Stimulated activated naive CD8-positive, alpha-beta T cell treated with anti-CD3 and anti-CD28 coated beads, Interleukin-15, Interleukin-2, amounts not matched to agents 100 U/mL and 50 U/mL, for 24 hours (primary cell): ENCODE measurements around the gene USP34.
"Not testable (repeated sequence)": the region's sequence is repeated elsewhere in the genome, so short reads cannot be mapped to it uniquely, and the experiment has no call there.

Source experiments
- ATAC-seq: fragments of 150-1000 bp; cut with Tn5 transposase; one replicate; pipeline ENCODE4 v1.10.0; 2021
- DNase-seq: peaks from one replicate; pipeline ENCODE4 v3.0.0; 2021

Gene USP34

DNA sequence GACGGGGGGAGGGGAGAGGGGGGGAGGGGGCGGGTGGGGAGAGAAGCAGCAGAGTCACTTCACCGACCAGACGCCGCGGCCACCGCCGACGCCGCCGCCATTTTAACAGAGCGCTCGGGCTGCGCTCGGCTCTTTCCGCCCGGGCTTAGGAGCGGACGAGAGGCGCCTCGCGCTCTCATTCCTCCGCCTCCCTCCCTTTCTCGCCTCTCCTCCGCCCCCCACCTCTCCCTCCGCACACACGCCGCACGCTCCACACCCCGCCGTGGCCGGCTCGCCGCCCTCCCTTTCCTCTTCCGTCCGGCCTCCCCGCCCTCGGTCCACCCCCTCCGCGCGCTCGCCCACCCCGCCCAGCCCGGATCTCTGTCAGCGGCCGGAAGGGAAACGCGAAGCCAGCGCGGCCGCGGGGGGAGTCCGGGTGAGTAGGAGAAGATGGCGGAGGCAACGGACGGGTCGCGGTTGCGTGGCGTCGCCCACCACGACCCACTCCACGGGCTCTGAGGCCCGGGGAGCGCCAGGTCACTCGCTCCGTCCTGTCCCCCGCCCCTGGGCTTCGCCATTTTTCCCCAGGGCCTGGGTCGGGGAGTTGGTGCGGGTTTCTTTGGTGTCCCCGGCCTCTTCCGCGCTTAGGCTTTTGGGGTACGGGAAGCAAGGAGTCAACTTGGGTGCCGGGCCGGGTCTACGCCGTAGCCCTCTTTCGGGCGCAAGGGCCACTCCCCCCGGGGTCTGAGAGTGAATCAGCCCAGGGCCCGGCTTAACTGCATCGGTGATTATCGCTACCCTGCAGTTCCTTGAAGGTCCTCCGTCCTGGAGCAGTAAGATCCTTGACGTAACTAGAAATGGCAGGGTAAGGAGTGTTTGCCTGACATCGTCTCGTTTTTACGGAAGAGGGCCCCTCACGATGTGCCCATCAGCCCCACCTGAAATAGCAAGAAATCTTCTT is at the start of gene USP34:
Gene USP34, minus strand, starts transcription at position 123 of the 940 bp plus-strand sequence. CDS start 395 bp downstream, outside the sequence.
- peak; percentile 93 for DNase-seq
- peak; percentile 96 for ATAC-seq

DNA sequence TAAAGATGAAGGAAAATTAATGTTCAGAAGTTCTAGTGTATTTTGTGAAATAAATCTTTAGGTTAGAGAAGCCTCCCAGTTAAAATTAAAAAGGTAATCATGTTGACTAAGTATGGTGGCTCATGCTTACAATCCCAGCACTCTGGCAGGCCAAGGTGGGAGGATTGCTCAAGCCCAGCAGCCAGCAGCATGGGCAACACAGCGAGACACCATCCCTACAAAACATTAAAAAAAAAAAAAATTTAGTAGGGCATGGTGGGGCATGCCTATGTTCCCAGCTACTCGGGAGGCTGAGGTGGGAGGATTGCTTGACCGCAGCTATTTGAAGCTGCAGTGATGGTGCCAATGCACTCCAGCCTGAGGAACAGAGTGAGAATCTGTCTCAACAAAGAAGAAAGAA is 49.4 kb upstream of the USP34 start:
- no peak for DNase-seq
- ATAC-seq, result no peak

GRCh38 chr2:61512768-61513398 is 42.0 kb upstream of the USP34 start:
- DNase-seq, result no peak
- ATAC-seq, result no peak

DNA sequence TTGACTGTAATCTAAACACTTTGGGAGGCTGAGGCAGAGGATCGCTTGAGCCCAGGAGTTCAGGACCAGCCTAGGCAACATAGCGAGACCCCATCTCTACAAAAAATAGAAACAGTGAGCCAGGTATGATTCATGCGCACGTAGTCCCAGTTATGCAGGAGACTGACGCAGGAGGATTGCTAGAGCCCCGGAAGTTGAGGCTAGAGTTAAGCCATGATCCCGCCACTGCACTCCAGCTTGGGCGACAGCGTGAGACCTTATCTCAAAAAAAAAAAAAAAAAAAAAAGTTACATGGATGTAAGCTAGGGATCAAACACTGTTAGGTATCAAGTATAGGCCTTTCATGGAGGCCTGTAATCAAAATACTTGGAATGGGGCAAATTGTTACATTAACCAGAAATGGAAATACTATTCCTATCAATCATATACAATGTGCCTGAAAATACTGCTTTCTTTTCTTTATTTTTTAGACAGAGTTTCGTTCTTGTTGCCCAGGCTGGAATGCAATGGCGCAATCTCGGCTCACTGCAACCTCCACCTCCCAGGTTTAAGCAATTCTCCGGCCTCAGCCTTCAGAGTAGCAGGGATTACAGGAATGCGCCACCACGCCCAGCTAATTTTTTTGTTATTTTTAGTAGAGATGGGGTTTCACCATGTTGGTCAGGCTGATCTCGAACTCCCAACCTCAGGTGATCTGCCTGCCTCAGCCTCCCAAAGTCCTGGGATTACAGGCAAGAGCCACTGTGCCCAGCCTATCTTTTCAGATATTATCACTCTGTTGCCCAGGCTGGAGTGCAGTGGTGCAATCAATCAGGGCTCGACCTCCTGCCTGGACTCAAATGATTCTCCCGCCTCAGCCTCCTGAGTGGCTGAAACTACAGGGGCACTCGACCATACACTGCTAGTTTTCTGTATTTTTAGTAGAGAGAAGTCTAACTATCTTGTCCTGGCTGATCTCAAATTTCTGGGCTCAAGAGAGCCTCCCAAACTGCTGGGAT is 40.1 kb upstream of the USP34 start:
- no peak for DNase-seq
- no peak for ATAC-seq

DNA sequence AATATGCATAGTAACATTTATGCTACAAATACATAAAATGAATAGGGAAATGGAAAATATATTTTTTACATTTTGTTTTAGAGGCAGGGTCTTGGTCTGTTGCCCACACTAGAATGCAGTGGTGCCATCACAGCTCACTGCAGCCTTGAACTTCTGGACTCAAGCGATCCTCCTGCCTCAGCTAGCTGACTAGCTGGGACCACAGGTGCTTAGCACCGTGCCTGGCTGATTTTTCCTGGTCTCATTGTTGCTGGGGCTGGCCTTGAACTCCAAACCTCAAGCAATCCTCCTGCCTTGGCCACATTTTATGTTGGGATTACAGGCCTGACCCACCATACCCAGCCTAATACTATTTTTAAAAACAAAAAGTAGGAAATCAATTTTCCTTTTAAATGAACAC is 34.1 kb upstream of the USP34 start:
- DNase-seq, result no peak
- ATAC-seq, result no peak

DNA sequence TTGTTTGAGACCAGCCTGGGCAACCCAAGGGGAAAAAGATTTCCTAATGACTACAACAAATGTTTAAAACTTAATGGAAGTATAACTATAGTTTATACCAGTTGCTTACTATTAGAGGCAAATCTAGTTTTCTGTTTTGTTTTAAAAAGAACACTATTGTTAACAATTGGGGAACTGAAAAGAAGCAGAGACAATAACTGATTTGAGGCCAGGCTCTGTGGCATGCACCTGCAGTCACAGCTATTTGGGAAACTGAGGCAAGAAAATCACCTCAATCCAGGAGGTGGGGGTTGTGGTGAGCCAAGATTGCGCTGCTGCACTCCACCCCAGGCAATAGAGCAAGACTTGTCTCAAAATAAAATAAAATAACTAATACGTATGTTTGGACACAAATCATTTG is 28.2 kb upstream of the USP34 start:
- DNase-seq (no peak), ATAC-seq (no peak)

- no peak for DNase-seq
- ATAC-seq, result no peak
These were observed 22.6 kb upstream of the USP34 start for GRCh38 chr2:61493523-61493942.

DNA sequence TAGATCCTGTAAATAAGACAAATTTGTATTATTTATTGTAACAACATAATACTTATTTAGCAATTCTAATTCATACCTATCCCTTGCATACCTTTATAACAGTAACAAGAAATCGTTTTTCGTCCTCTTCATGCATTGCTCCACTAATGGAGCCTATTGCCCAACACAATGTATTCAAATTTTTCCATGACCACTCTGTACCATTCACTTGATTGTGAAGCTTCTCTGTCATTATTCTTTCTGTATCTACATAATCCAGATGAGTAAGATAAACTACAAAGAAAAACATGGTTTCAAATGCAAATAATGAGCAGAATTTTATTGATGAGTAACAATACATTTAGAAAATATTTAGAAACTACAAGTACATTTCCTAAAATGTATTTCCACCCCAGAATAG is 21.6 kb upstream of the USP34 start:
- DNase-seq (no peak), ATAC-seq (no peak)

DNA sequence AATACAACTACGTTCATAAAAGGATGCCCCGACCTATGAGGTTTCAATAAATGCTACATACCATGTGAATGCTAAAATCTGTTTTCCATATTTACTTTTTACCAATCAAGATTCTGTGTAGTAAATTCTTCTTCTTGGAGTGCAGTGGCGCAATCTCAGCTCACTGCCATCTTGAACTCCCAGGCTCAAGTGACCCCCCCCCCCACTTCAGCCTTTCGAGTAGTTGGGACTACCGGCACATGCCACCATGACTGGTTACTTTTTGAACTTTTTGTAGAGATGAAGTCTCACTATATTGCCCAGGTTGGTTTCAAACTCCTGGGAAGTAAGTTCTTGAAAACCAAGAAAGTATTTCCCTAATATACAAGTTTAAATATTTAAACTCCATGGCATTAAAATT is 14.4 kb upstream of the USP34 start:
- no peak for DNase-seq
- ATAC-seq, result no peak

- DNase-seq, result no peak
- no peak for ATAC-seq
These were observed 7.2 kb upstream of the USP34 start for GRCh38 chr2:61478086-61478485.

GRCh38 chr2:61476929-61477589 is 6.2 kb upstream of the USP34 start:
- not testable (repeated sequence) for DNase-seq, ATAC-seq

DNA sequence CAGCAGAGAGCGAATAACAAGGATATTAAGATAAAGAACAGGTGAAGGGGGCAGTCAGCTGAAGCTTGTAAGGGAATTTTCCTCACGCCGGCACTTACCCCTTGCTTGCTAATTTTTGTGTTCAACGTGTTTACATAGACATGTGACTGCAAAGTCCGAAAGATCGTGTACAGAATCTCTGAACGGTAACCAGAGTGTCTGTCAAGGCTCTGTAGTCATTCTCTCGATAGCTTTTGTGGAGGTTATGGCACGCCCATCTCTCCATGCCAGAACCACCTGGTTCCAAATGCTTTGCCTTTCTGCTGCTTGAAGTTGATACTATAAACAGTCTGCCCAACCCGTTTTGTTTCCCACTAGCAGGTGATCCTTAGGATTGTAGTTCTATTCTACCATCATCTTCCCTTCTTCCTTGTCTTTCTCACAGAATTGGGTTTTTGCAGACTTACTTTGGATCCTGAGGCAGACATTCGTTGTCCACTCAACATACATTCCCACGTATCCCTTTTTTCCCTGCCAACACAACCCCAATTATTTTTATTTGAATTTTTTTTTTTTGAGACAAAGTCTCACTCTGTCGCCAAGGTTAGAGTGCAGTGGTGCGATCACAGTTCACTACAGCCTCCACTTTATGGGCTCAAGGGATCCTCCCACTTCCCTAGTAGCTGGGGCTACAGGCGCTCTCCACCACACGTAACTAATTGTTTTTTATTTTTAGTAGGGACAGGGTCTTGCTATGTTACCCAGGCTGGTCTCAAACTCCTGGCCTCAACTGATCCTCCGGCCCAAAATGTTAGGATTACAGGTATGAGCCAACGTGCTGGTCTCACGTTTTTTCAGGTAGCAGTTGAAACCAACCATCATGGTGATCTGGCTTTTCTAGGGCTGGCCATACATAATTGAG is 1.3 kb upstream of the USP34 start:
- no peak for ATAC-seq
- DNase-seq, result no peak

- peak; percentile 89 for DNase-seq
- ATAC-seq, result peak; percentile 37
These were observed 550 bp downstream of the USP34 start for GRCh38 chr2:61470122-61470951.

GRCh38 chr2:61469424-61470121 is 1.3 kb downstream of the USP34 start:
- DNase-seq (no peak), ATAC-seq (no peak)

- not testable (repeated sequence) for ATAC-seq, DNase-seq
These were observed 2.7 kb downstream of the USP34 start for GRCh38 chr2:61468231-61468630.

DNA sequence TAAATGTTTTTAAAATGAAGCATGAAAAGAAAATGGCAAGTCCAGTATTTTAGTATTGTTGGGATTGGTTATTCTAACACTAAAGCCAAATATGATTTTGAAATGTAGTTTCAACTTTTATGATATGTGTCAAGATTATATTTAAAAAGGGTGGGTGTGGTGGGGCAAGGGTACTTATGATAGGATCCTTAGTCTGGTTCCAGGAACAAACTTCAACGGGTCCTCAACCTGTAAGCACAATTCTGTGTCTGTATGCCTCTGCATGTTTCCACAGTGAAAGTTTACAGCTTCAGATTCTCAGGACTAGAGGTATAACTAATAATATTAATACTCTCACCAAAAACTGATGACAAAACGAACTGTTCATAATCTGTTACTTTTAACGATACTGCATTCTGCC is 5.8 kb downstream of the USP34 start:
- DNase-seq (no peak), ATAC-seq (no peak)

DNA sequence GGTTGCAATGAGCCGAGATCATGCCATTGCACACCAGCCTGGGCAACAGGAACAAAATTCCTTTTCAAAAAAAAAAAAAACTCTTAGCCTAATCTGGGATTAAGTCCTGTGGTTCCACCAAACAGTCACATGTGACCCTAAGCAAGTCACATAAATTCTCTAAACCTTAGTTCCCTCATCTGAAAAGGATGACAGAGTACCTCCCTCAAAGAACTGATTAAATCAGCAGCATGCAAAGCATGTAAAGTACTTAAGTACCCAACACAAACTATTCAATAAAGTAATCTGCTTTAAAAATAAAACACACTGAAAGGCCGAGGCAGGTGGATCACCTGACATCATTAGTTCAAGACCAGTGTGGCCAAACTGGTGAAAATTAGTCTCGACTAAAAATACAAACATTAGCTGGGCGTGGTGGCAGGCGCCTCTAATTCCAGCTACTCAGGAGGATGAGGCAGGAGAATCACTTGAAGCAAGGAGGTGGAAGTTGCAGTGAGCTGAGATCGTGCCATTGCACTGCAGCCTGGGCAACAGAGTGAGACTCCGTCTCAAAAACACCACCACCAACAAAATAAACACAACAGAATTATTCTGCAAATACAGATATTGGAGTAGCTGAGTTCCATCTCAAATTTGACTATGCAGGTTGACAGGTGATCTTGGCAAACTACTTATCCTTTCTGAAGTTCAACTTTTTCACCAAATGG is 7.0 kb downstream of the USP34 start:
- ATAC-seq, result no peak
- DNase-seq, result no peak

DNA sequence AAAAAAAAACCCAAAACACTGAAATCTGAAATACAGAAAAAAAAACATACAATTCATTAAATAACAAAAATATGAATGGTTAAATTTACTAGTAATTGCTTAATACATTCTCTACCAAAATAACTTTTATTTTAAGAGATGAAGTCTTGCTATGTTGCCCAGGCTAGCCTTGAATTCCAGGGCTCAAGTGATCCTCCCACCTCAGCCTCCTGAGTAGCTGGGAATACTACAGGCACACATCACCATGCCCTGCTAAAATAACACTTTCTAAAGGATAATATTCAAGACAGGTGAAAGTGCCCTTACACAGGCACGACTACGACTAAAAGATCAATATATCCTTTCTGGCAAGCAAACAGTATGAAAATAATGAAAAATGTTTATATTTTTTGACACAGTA is 9.5 kb downstream of the USP34 start:
- DNase-seq (no peak), ATAC-seq (no peak)
